Gastrocnemius medialis (tissue), 4 donors: Measurements from ENCODE around the gene NOXO1. TPM values are rescaled to one million over a fixed set of nuclear protein-coding genes. Genes with fewer than 3 reads are reported as not detected.
"Not testable (repeated sequence)": the region's sequence is repeated elsewhere in the genome, so short reads cannot be mapped to it uniquely, and the experiment has no call there.

Experiments
- ATAC-seq, 2 donors: fragments of 150-250 bp; one replicate each; pipeline ENCODE4 v1.9.1; 2016
- DNase-seq, 2 donors: peaks; one replicate each; pipeline ENCODE4 v3.0.0-alpha.2; 2019
- H3K27ac ChIP-seq, 4 donors: fragments of 200-600 bp; sonication (generic); 1 replicate in 1 of 4; 2 replicates in 3 of 4; pipeline ENCODE4 v1.5.1; 2016 to 2018; ENCODE audit warnings: mild to moderate bottlenecking in 2 of 4, moderate library complexity in 1 of 4
- H3K27me3 ChIP-seq, 3 donors: fragments of 200-600 bp; sonication (generic) in 2 of 3; 1 replicate in 1 of 3; 2 replicates in 2 of 3; pipeline versions ENCODE4 v1.5.1 to v1.6.0; 2016 to 2019; ENCODE audit warnings: mild to moderate bottlenecking in 1 of 3, moderate library complexity in 1 of 3
- H3K36me3 ChIP-seq, 2 donors: fragments of 200-600 bp; sonication (generic) in 1 of 2; one replicate each; pipeline ENCODE4 v1.5.1; 2017 to 2018
- H3K4me1 ChIP-seq, 2 donors: fragments of 200-600 bp; sonication (generic) in 1 of 2; one replicate each; pipeline ENCODE4 v1.5.1; 2016 to 2017; ENCODE audit warnings: mild to moderate bottlenecking in 2 of 2
- H3K4me3 ChIP-seq, 4 donors: fragments of 200-600 bp; sonication (generic) in 3 of 4; 1 replicate in 1 of 4; 2 replicates in 3 of 4; pipeline ENCODE4 v1.5.1; 2016 to 2019; ENCODE audit warnings: mild to moderate bottlenecking in 2 of 4
- H3K9me3 ChIP-seq, 3 donors: fragments of 200-600 bp; sonication (generic) in 2 of 3; 1 replicate in 1 of 3; 2 replicates in 2 of 3; pipeline ENCODE4 v1.5.1; 2016 to 2019
- POLR2A ChIP-seq, 2 donors: fragments of 450-650 bp; IDR thresholded peaks; one replicate each; pipeline ENCODE4 v1.6.1; 2017; ENCODE audit warnings: antibody characterized with exemption in 2 of 2, mild to moderate bottlenecking in 2 of 2, moderate library complexity in 2 of 2
- in situ Hi-C, 4 donors: fragments of 200-750 bp; cut with MboI; loops; one replicate each; pipeline versions ENCODE4 v1.15.0 to v1.8.0; 2017; ENCODE audit warnings: low sequenced_read_pairs in 4 of 4
- intact Hi-C: fragments of 100-400 bp; cut with DNase I; formaldehyde crosslinking; loops from one replicate; pipeline ENCODE4 v1.15.1; 2023; ENCODE audit warnings: low total_unique reads
- total RNA-seq, 4 donors: library from RNA; depleted of rRNA; stranded (reverse); fragments of >200 nt; gene quantifications; one replicate each; pipeline versions ENCODE4 v1.1.0 to v1.2.3, GENCODE V29; 2016
- TF ChIP-seq, protein P1 (sequence below), 5 experiments: fragments of 450-650 bp in 3 of 5; fragments of 200-600 bp in 2 of 5; sonication (generic) in 2 of 5; IDR thresholded peaks in 4 of 5; conservative IDR thresholded peaks in 1 of 5; 1 replicate in 4 of 5; 2 replicates in 1 of 5; pipeline ENCODE4 v1.5.1; 2016 to 2019; ENCODE audit warnings: antibody characterized with exemption in 5 of 5, mild to moderate bottlenecking in 3 of 5, moderate library complexity in 3 of 5

The NOXO1 gene
- total RNA-seq, 4 donors from 2014 or later = 0.33 to 0.46 TPM; not detected in 2

GRCh38 chr16:1940273-1941161, 40.8 kb downstream of the NOXO1 start:
- peak in 1 of 2 donors; percentile 26 for TF ChIP-seq POLR2A (IDR thresholded peaks at IDR 0.05)
- TF ChIP-seq, protein P1, sequence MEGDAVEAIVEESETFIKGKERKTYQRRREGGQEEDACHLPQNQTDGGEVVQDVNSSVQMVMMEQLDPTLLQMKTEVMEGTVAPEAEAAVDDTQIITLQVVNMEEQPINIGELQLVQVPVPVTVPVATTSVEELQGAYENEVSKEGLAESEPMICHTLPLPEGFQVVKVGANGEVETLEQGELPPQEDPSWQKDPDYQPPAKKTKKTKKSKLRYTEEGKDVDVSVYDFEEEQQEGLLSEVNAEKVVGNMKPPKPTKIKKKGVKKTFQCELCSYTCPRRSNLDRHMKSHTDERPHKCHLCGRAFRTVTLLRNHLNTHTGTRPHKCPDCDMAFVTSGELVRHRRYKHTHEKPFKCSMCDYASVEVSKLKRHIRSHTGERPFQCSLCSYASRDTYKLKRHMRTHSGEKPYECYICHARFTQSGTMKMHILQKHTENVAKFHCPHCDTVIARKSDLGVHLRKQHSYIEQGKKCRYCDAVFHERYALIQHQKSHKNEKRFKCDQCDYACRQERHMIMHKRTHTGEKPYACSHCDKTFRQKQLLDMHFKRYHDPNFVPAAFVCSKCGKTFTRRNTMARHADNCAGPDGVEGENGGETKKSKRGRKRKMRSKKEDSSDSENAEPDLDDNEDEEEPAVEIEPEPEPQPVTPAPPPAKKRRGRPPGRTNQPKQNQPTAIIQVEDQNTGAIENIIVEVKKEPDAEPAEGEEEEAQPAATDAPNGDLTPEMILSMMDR (IDR thresholded peaks at IDR 0.05 in 4 of 5, conservative IDR thresholded peaks at IDR 0.05 in 1 of 5) = no peak

DNA sequence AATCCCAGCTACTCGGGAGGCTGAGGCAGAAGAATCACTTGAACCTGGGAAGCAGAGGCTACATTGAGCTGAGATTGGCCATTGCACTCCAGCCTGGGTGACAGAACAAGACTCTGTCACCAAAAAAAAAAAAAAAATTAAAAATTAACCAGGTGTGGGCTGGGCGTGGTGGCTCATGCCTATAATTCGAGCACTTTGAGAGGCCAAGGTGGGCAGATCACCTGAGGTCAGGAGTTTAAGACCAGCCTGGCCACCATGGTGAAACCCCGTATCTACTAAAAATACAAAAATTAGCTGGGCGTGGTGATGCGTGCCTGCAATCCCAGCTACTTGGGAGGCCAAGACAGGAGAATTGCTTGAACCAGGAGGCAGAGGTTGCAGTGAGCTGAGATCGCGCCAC, 41.4 kb downstream of the NOXO1 start:
- DNase-seq, H3K9me3 ChIP-seq, H3K27me3 ChIP-seq, in situ Hi-C loops, ATAC-seq, H3K4me3 ChIP-seq: not testable (repeated sequence)
- Histone ChIP-seq H3K27ac (peak overlapping the region; percentile 98 to 100 (median 98)), H3K4me1 (peaks cover 28 to 37% of the 10 kb centered on the region in 2 donors), H3K36me3 (peaks cover 4 to 39% of the 10 kb centered on the region in 2 donors)
- intact Hi-C loops = loop anchor here (10.0 kb wide), 1 partner anchor 595 kb away; the partner anchor contains the start of genes CEMP1 and PDPK1

More at GRCh38 chr16:1940273-1941161, 40.8 kb downstream of the NOXO1 start:
- H3K9me3 ChIP-seq = no peaks in the 10 kb centered on the region
- ATAC-seq = peak; percentile 15 to 50
- peak in 1 of 2 donors; percentile 88 for DNase-seq
- peak overlapping the region in 2 of 4 donors; percentile 13 to 15 for H3K4me3 ChIP-seq
- intact Hi-C loops (loop anchor here (10.0 kb wide), 1 partner anchor 594 kb away; the partner anchor contains the start of genes CEMP1 and PDPK1), in situ Hi-C loops (no loop called here)
- H3K4me1 ChIP-seq = peaks cover 28 to 42% of the 10 kb centered on the region in 2 donors
- peak overlapping the region; percentile 98 to 100 (median 98) for H3K27ac ChIP-seq
- peaks cover 4 to 39% of the 10 kb centered on the region in 2 donors for H3K36me3 ChIP-seq
- H3K27me3 ChIP-seq = no peaks in the 10 kb centered on the region

DNA sequence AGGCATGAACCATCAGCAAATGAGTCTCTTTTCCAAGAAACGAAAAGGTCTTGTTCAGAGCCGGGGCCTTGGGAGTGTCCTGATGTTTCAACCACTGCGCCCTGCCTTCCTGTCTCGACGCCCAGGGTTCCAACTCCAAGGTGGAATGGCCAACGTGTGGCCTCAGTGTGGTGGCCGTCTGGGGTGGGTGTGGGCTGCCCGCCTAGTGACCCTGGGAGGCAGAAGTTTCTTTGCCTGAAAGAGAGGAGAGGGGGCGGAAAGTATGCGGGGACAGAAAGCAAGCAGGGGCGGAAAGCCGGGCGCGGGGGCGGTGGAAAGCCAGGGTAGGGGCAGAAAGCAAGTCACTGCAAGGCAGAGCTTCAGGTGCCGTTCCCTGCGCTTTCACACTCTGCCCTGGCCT, 42.4 kb downstream of the NOXO1 start:
- Histone ChIP-seq H3K27me3 (no peaks in the 10 kb centered on the region), H3K36me3 (peaks cover 4 to 39% of the 10 kb centered on the region in 2 donors), H3K9me3 (no peaks in the 10 kb centered on the region), H3K27ac (peak overlapping the region in 3 of 4 donors; percentile 98 to 100 (median 99)), H3K4me3 (no peak overlapping the region), H3K4me1 (peaks cover 24 to 32% of the 10 kb centered on the region in 2 donors)
- in situ Hi-C loops = no loop called here
- ATAC-seq (no peak), DNase-seq (no peak)
- intact Hi-C loops = no loop called here
- TF ChIP-seq, protein P1 (IDR thresholded peaks at IDR 0.05 in 4 of 5, conservative IDR thresholded peaks at IDR 0.05 in 1 of 5) = no peak
- TF ChIP-seq POLR2A (IDR thresholded peaks at IDR 0.05) = no peak

DNA sequence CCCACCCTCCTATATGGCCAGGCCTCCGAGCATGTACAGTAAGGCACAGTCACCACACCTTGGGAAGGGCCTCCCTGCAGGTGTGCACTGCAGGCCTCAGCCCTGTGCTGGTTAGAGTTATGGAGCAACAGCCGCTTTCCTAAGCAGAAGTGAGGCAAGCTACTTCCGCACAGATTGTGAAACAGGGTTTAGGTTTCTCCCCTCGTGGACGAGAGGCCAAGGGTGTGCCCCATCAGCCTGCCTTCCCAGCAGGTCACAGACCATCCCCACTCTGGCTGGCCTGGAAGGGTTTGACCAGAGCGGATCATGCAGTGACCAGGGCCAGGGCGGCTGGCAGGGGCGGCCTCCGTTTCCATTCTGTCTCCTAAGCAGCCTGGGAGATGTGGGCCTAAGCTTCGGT, 43.0 kb downstream of the NOXO1 start:
- Histone ChIP-seq H3K27ac (peak overlapping the region in 3 of 4 donors; percentile 98 to 100 (median 99)), H3K36me3 (peaks cover 4 to 39% of the 10 kb centered on the region in 2 donors), H3K9me3 (no peaks in the 10 kb centered on the region), H3K4me3 (no peak overlapping the region), H3K27me3 (no peaks in the 10 kb centered on the region), H3K4me1 (peaks cover 19 to 32% of the 10 kb centered on the region in 2 donors)
- DNase-seq = peak in 1 of 2 donors; percentile 71
- in situ Hi-C loops = no loop called here
- no peak for ATAC-seq
- TF ChIP-seq POLR2A (IDR thresholded peaks at IDR 0.05) = peak in 1 of 2 donors; percentile 20
- TF ChIP-seq, protein P1 (IDR thresholded peaks at IDR 0.05 in 4 of 5, conservative IDR thresholded peaks at IDR 0.05 in 1 of 5) = no peak
- intact Hi-C loops = no loop called here

- ATAC-seq (no peak), DNase-seq (no peak)
- no peaks in the 10 kb centered on the region for H3K9me3 ChIP-seq
- in situ Hi-C loops = no loop called here
- H3K27ac ChIP-seq = no peak overlapping the region
- no peaks in the 10 kb centered on the region for H3K27me3 ChIP-seq
- peaks cover 14 to 25% of the 10 kb centered on the region in 2 donors for H3K4me1 ChIP-seq
- no peak overlapping the region for H3K4me3 ChIP-seq
- intact Hi-C loops = no loop called here
- TF ChIP-seq, protein P1 (IDR thresholded peaks at IDR 0.05 in 4 of 5, conservative IDR thresholded peaks at IDR 0.05 in 1 of 5) = no peak
- TF ChIP-seq POLR2A (IDR thresholded peaks at IDR 0.05) = no peak
- H3K36me3 ChIP-seq = peaks cover 4 to 39% of the 10 kb centered on the region in 2 donors
These were observed 44.3 kb downstream of the NOXO1 start for GRCh38 chr16:1936945-1937479.
